Upper lobe of right lung (tissue), 1 donor: ENCODE data around the gene NIPA2. TPM values are rescaled to one million over a fixed set of nuclear protein-coding genes. Genes with fewer than 3 reads are reported as not detected.

Experiments
- ATAC-seq: fragments of 200-7000 bp; cut with Tn5 transposase; one replicate; pipeline ENCODE4 v1.9.1; 2020; ENCODE audit warnings: mild to moderate bottlenecking, moderate library complexity
- DNase-seq: peaks from one replicate; pipeline ENCODE4 v3.0.0-alpha.2; 2020
- H3K27ac ChIP-seq: fragments of 200-600 bp; one replicate; pipeline ENCODE4 v1.8.0; 2022
- H3K27me3 ChIP-seq: fragments of 200-600 bp; one replicate; pipeline ENCODE4 v1.8.0; 2022; ENCODE audit warnings: mild to moderate bottlenecking
- H3K36me3 ChIP-seq: fragments of 200-600 bp; one replicate; pipeline ENCODE4 v1.8.0; 2022
- H3K4me1 ChIP-seq: fragments of 200-600 bp; one replicate; pipeline ENCODE4 v1.8.0; 2022
- H3K4me3 ChIP-seq: fragments of 200-600 bp; one replicate; pipeline ENCODE4 v1.8.0; 2022; ENCODE audit warnings: mild to moderate bottlenecking
- H3K9me3 ChIP-seq: fragments of 200-600 bp; one replicate; pipeline ENCODE4 v1.8.0; 2022
- CTCF ChIP-seq: fragments of 200-600 bp; IDR thresholded peaks from one replicate; pipeline ENCODE4 v1.8.0; 2022; ENCODE audit warnings: antibody characterized with exemption
- intact Hi-C: fragments of 100-400 bp; cut with DNase I; formaldehyde crosslinking; loops from one replicate; pipeline ENCODE4 v1.11.0; 2022
- total RNA-seq: library from RNA; stranded (reverse); fragmentation: NEBNext Ultra II Directional; extraction: Animal tissue kit (Norgen Biotek cat#: 25700); gene quantifications from one replicate; pipeline ENCODE4 v1.2.1, GENCODE V29; 2021
- donor health status: DM: no; HTN: yes; CAD: no; lungs with severe emphysema.

Gene NIPA2
- total RNA-seq, 1 donor from 2014 or later: 46.2 TPM

GRCh38 chr15:22883196-22883595 is 44.7 kb downstream of the NIPA2 start:
- no peaks in the 10 kb centered on the region for H3K4me1 ChIP-seq
- ATAC-seq (no peak), DNase-seq (no peak)
- no peaks in the 10 kb centered on the region for H3K9me3 ChIP-seq
- no peak for TF ChIP-seq CTCF
- peaks cover 64% of the 10 kb centered on the region for H3K36me3 ChIP-seq
- H3K4me3 ChIP-seq: no peak overlapping the region
- H3K27me3 ChIP-seq: no peaks in the 10 kb centered on the region
- intact Hi-C loops: no loop called here
- H3K27ac ChIP-seq: no peak overlapping the region

- intact Hi-C loops: no loop called here
- Histone ChIP-seq H3K36me3 (peaks cover 55% of the 10 kb centered on the region), H3K4me1 (no peaks in the 10 kb centered on the region), H3K27me3 (no peaks in the 10 kb centered on the region), H3K9me3 (no peaks in the 10 kb centered on the region), H3K27ac (no peak overlapping the region), H3K4me3 (no peak overlapping the region)
- no peak for ATAC-seq
- DNase-seq: peak; percentile 3
- peak; percentile 15 for TF ChIP-seq CTCF
Observed at GRCh38 chr15:22884344-22884743, 45.9 kb downstream of the NIPA2 start.

GRCh38 chr15:22885120-22885519 is 46.7 kb downstream of the NIPA2 start:
- Histone ChIP-seq H3K27me3 (no peaks in the 10 kb centered on the region), H3K27ac (no peak overlapping the region), H3K9me3 (no peaks in the 10 kb centered on the region), H3K36me3 (peaks cover 47% of the 10 kb centered on the region), H3K4me1 (no peaks in the 10 kb centered on the region), H3K4me3 (no peak overlapping the region)
- DNase-seq (no peak), ATAC-seq (no peak)
- TF ChIP-seq CTCF: no peak
- intact Hi-C loops: no loop called here

- no peak for TF ChIP-seq CTCF
- DNase-seq: no peak
- H3K4me1 ChIP-seq: no peaks in the 10 kb centered on the region
- no peaks in the 10 kb centered on the region for H3K27me3 ChIP-seq
- H3K9me3 ChIP-seq: no peaks in the 10 kb centered on the region
- ATAC-seq: peak; percentile 5
- H3K36me3 ChIP-seq: peaks cover 38% of the 10 kb centered on the region
- H3K4me3 ChIP-seq: no peak overlapping the region
- intact Hi-C loops: no loop called here
- H3K27ac ChIP-seq: no peak overlapping the region
Observed at GRCh38 chr15:22887157-22887951, 48.9 kb downstream of the NIPA2 start.

- ATAC-seq (peak; percentile 28), DNase-seq (peak; percentile 22)
- Histone ChIP-seq H3K27me3 (no peaks in the 10 kb centered on the region), H3K9me3 (no peaks in the 10 kb centered on the region), H3K4me3 (no peak overlapping the region), H3K27ac (no peak overlapping the region), H3K36me3 (peaks cover 38% of the 10 kb centered on the region), H3K4me1 (no peaks in the 10 kb centered on the region)
- intact Hi-C loops: no loop called here
- no peak for TF ChIP-seq CTCF
Observed at GRCh38 chr15:22888120-22888859, 49.8 kb downstream of the NIPA2 start.
